ENCODE data around the gene MCF2L2. TPM values are rescaled to one million over a fixed set of nuclear protein-coding genes. Genes with fewer than 3 reads are reported as not detected.
"Not testable (repeated sequence)": the region's sequence is repeated elsewhere in the genome, so short reads cannot be mapped to it uniquely, and the experiment has no call there.

Gene MCF2L2
- total and polyA plus RNA-seq, 5 donors from 2014 or later, result 2.1 to 20.7 (median 4.0) TPM

DNA sequence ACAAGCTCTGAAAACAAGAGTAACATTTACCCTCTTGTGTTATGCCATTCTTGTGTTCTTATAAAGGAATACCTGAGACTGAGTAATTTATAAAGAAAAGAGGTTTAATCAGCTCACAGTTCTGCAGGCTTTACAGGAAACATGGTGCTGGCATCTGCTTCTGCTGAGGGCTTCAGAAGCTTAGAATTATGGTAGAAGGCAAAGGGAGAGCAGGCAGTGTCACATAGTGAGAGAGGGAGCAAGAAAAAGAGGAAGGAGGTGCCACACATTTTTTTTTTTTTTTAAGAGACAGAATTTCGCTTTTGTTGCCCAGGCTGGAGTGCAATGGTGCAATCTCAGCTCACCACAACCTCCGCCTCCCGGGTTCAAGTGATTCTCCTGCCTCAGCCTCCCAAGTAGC lies 12.1 kb upstream of the MCF2L2 start:
- H3K4me1 Mint-ChIP-seq, result peaks cover 6 to 26% (median 13%) of the 10 kb centered on the region in 4 donors

DNA sequence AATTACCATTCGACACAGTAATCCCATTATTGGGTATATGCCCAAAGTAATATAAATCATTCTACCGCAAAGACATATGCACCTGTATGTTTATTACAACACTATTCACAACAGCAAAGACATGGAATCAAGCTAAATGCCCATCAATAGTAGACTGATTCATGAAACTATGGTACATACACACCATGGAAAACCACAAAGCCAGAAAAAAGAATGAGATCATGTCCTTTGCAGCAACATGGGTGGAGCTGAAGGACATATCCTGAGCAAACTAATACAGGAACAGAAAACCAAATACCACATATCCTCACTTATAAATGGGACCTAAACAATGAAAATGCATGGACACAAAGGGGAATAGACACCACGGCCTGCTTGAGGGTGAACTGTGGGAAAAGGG lies 11.1 kb upstream of the MCF2L2 start:
- peaks cover 15 to 16% of the 10 kb centered on the region in 2 experiments for H3K9me3 ChIP-seq (ENCODE audit: control insufficient read depth in 2 of 2, low read length in 2 of 2)
- H3K4me1 Mint-ChIP-seq, result peaks cover 6 to 28% (median 18%) of the 10 kb centered on the region in 4 donors
- DNase-seq (no peak), ATAC-seq (ENCODE audit: low read depth in 2 of 2) (no peak)
- H3K4me3 Mint-ChIP-seq, result no peak overlapping the region
- peaks cover 0 to 14% (median 8%) of the 10 kb centered on the region in 7 donors for H3K9me3 Mint-ChIP-seq
- no peak overlapping the region for H3K27ac ChIP-seq (ENCODE audit: insufficient read depth, low read length, poor library complexity, severe bottlenecking)
- no peaks in the 10 kb centered on the region for H3K36me3 ChIP-seq (ENCODE audit: control insufficient read depth, insufficient read depth, low read length)
- peaks cover 31% of the 10 kb centered on the region for H3K4me1 ChIP-seq (ENCODE audit: control insufficient read depth, insufficient read depth, low read length, poor library complexity, severe bottlenecking)
- no peak overlapping the region for H3K4me3 ChIP-seq (ENCODE audit: low read depth, low read length)
- H3K36me3 Mint-ChIP-seq, result peaks cover 6% of the 10 kb centered on the region
- H3K27me3 Mint-ChIP-seq, result peaks cover 4% of the 10 kb centered on the region
- no peaks in the 10 kb centered on the region for H3K27me3 ChIP-seq (ENCODE audit: control insufficient read depth, insufficient read depth, low read length)
- H3K27ac Mint-ChIP-seq, result peak overlapping the region in 1 of 3 donors; percentile 39

More for the DNA sequence above, 12.1 kb upstream of the MCF2L2 start:
- not testable (repeated sequence) for H3K27ac ChIP-seq (ENCODE audit: insufficient read depth, low read length, poor library complexity, severe bottlenecking); DNase-seq; H3K27me3 ChIP-seq (ENCODE audit: control insufficient read depth, insufficient read depth, low read length); ATAC-seq (ENCODE audit: low read depth in 2 of 2); H3K36me3 Mint-ChIP-seq; H3K36me3 ChIP-seq (ENCODE audit: control insufficient read depth, insufficient read depth, low read length); H3K27me3 Mint-ChIP-seq; H3K4me3 ChIP-seq (ENCODE audit: low read depth, low read length); H3K27ac Mint-ChIP-seq
- H3K9me3 ChIP-seq (ENCODE audit: control insufficient read depth in 2 of 2, low read length in 2 of 2), result peaks cover 19 to 20% of the 10 kb centered on the region in 2 experiments
- peak overlapping the region in 1 of 4 donors; percentile 11 for H3K4me3 Mint-ChIP-seq
- H3K4me1 ChIP-seq (ENCODE audit: control insufficient read depth, insufficient read depth, low read length, poor library complexity, severe bottlenecking), result peaks cover 28% of the 10 kb centered on the region
- H3K9me3 Mint-ChIP-seq, result peaks cover 0 to 14% (median 9%) of the 10 kb centered on the region in 7 donors

DNA sequence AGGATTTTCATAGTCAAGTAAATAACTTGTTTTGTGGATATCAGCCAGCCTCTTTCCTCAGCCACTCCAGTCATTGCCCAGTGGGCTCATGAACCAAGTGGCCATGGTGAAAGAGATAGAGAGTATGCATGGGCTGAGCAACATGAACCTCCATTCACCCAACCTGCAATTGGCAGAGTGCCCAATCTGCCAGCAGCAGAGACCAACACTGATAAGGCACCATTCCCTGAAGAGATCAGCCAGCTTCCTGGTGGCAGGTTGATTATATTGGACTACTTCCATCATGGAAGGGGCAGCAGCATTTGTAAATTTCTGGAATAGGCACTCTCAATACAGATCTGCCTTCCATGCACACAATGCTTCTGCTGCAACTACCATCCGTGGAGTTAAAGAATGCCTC lies 10.3 kb upstream of the MCF2L2 start:
- peaks cover 0 to 13% (median 7%) of the 10 kb centered on the region in 7 donors for H3K9me3 Mint-ChIP-seq
- H3K36me3 Mint-ChIP-seq, result peaks cover 6% of the 10 kb centered on the region
- H3K27me3 Mint-ChIP-seq, result peaks cover 4% of the 10 kb centered on the region
- H3K9me3 ChIP-seq (ENCODE audit: control insufficient read depth in 2 of 2, low read length in 2 of 2), result peaks cover 8 to 12% of the 10 kb centered on the region in 2 experiments
- peaks cover 31% of the 10 kb centered on the region for H3K4me1 ChIP-seq (ENCODE audit: control insufficient read depth, insufficient read depth, low read length, poor library complexity, severe bottlenecking)
- H3K36me3 ChIP-seq (ENCODE audit: control insufficient read depth, insufficient read depth, low read length), result no peaks in the 10 kb centered on the region
- H3K27ac Mint-ChIP-seq, result no peak overlapping the region
- no peak overlapping the region for H3K27ac ChIP-seq (ENCODE audit: insufficient read depth, low read length, poor library complexity, severe bottlenecking)
- no peaks in the 10 kb centered on the region for H3K27me3 ChIP-seq (ENCODE audit: control insufficient read depth, insufficient read depth, low read length)
- no peak for DNase-seq
- ATAC-seq (ENCODE audit: low read depth in 2 of 2), result no peak
- H3K4me3 Mint-ChIP-seq, result no peak overlapping the region
- H3K4me3 ChIP-seq (ENCODE audit: low read depth, low read length), result no peak overlapping the region
- H3K4me1 Mint-ChIP-seq, result peaks cover 6 to 28% (median 18%) of the 10 kb centered on the region in 4 donors

DNA sequence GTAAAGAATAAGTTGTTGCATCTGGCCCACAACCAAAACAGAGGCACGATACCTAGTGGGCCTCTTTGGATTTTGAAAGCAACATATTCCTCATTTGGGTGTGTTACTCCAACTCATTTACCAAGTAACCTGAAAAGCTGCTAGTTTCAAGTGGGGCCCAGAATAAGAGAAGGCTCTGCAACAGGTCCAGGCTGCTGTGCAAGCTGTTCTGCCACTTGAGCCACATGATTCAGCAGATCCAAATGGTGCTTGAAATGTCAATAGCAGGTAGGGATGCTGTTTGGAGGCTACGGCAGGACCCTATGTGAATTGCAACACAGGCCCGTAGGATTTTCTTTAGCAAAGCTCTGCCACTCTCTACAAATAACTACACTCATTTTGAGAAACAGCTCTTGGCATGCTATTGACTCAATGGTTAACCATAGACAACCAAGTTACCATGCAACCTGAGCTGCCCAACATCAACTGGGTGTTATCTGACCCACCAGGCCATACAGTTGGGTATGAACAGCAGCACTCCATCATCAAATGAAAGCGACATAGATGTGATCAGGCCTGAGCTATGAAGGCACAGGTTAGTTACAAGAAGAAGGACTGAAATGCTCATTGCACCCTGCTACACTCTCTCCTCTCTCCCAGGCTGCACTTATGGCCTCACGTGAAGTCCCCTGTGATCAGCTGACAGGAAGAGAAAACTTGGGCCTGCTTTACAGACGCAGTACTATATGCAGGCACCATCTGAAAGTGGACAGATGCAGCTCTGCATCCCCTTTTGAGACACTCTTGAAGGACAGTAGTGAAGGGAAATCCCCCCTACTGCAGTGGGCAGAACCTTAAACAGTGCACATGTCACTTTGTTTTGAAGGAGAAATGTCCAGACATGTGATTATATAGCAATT lies 9.5 kb upstream of the MCF2L2 start:
- H3K4me1 ChIP-seq (ENCODE audit: control insufficient read depth, insufficient read depth, low read length, poor library complexity, severe bottlenecking), result peaks cover 31% of the 10 kb centered on the region
- no peak overlapping the region for H3K27ac ChIP-seq (ENCODE audit: insufficient read depth, low read length, poor library complexity, severe bottlenecking)
- H3K27ac Mint-ChIP-seq, result no peak overlapping the region
- H3K36me3 ChIP-seq (ENCODE audit: control insufficient read depth, insufficient read depth, low read length), result no peaks in the 10 kb centered on the region
- peak in 1 of 2 donors; percentile 27 for ATAC-seq (ENCODE audit: low read depth in 2 of 2)
- peaks cover under 1 to 4% of the 10 kb centered on the region in 2 experiments for H3K9me3 ChIP-seq (ENCODE audit: control insufficient read depth in 2 of 2, low read length in 2 of 2)
- DNase-seq, result no peak
- H3K27me3 Mint-ChIP-seq, result peaks cover 4% of the 10 kb centered on the region
- H3K27me3 ChIP-seq (ENCODE audit: control insufficient read depth, insufficient read depth, low read length), result no peaks in the 10 kb centered on the region
- H3K4me3 ChIP-seq (ENCODE audit: low read depth, low read length), result no peak overlapping the region
- peaks cover 6 to 28% (median 18%) of the 10 kb centered on the region in 4 donors for H3K4me1 Mint-ChIP-seq
- H3K36me3 Mint-ChIP-seq, result no peaks in the 10 kb centered on the region
- peaks cover 0 to 5% (median 1%) of the 10 kb centered on the region in 7 donors for H3K9me3 Mint-ChIP-seq
- peak overlapping the region in 1 of 4 donors; percentile 43 for H3K4me3 Mint-ChIP-seq

DNA sequence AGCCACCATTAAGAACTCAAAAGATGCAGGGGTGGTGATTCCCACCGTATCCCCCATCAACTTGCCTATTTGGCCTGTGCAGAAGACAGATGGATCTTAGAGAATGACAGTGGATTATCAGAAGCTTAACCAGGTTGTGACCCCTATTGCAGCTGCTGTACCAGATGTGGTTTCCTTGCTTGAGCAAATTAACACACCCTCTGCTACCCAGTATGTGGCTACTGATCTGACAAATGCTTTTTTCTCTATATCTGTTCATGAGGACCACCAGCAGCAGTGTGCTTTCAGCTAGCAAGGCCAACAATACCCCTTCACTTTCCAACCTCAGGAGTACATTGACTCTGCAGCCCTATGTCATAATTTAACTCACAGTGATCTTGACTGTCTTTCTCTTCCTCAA lies 8.6 kb upstream of the MCF2L2 start:
- Mint-ChIP-seq H3K27me3 (peaks cover 4% of the 10 kb centered on the region), H3K4me1 (peaks cover 6 to 28% (median 18%) of the 10 kb centered on the region in 4 donors), H3K4me3 (no peak overlapping the region), H3K27ac (peak overlapping the region in 1 of 3 donors; percentile 20), H3K36me3 (no peaks in the 10 kb centered on the region), H3K9me3 (peaks cover 0 to 4% (median 0%) of the 10 kb centered on the region in 7 donors)
- Histone ChIP-seq H3K27me3 (ENCODE audit: control insufficient read depth, insufficient read depth, low read length) (no peaks in the 10 kb centered on the region), H3K4me3 (ENCODE audit: low read depth, low read length) (no peak overlapping the region), H3K9me3 (ENCODE audit: control insufficient read depth in 2 of 2, low read length in 2 of 2) (no peaks in the 10 kb centered on the region), H3K27ac (ENCODE audit: insufficient read depth, low read length, poor library complexity, severe bottlenecking) (no peak overlapping the region), H3K36me3 (ENCODE audit: control insufficient read depth, insufficient read depth, low read length) (no peaks in the 10 kb centered on the region), H3K4me1 (ENCODE audit: control insufficient read depth, insufficient read depth, low read length, poor library complexity, severe bottlenecking) (peaks cover 31% of the 10 kb centered on the region)
- ATAC-seq (ENCODE audit: low read depth in 2 of 2) (no peak), DNase-seq (no peak)

DNA sequence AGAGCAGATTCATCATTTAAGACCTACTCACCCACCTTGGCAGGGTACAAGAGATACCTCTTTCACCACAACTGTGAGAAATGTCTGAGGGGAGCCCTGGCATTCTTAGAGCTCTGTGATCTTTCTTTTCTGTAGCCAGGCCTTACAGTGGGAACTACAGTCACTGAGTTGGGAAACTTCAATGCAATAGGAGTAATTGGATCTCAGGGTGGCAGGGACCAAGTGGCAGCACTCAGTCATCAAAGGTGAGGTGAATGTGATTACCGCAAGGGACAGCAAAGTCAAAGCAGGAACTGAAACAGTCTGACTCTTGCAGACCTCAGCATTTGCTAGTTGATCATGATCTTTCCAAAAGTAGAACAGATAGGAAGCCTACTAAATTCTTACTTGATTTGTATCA lies 7.2 kb upstream of the MCF2L2 start:
- Histone ChIP-seq H3K9me3 (ENCODE audit: control insufficient read depth in 2 of 2, low read length in 2 of 2) (no peaks in the 10 kb centered on the region), H3K4me3 (ENCODE audit: low read depth, low read length) (no peak overlapping the region), H3K27me3 (ENCODE audit: control insufficient read depth, insufficient read depth, low read length) (no peaks in the 10 kb centered on the region), H3K27ac (ENCODE audit: insufficient read depth, low read length, poor library complexity, severe bottlenecking) (no peak overlapping the region), H3K4me1 (ENCODE audit: control insufficient read depth, insufficient read depth, low read length, poor library complexity, severe bottlenecking) (peaks cover 31% of the 10 kb centered on the region), H3K36me3 (ENCODE audit: control insufficient read depth, insufficient read depth, low read length) (no peaks in the 10 kb centered on the region)
- Mint-ChIP-seq H3K27me3 (peaks cover 4% of the 10 kb centered on the region), H3K9me3 (peaks cover 0 to 4% (median 0%) of the 10 kb centered on the region in 7 donors), H3K4me1 (peaks cover 6 to 28% (median 19%) of the 10 kb centered on the region in 4 donors), H3K27ac (peak overlapping the region in 1 of 3 donors; percentile 28), H3K4me3 (peak overlapping the region in 1 of 4 donors; percentile 4), H3K36me3 (no peaks in the 10 kb centered on the region)
- ATAC-seq (ENCODE audit: low read depth in 2 of 2) (peak; percentile 50 to 70), DNase-seq (peak in 1 of 3 donors; percentile 49)

DNA sequence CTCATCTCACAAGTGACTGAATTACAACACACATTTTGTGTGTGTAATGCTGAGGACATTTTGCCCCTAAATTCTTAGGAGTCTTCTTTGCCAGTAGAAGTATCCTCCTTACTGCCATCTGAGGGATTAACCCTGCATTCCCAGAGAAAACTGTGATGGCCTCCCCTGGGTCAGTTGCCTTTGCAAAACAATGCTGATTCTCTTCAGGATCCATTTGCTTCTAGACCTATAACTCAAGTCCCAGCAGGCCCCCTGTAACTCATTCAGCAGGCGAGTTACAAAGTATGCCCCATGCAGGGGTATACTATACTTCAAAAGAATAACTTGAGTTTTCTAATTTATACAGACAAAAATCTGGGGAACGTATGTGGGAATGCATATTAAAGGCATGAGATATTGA lies 6.6 kb upstream of the MCF2L2 start:
- Histone ChIP-seq H3K4me1 (ENCODE audit: control insufficient read depth, insufficient read depth, low read length, poor library complexity, severe bottlenecking) (peaks cover 34% of the 10 kb centered on the region), H3K27ac (ENCODE audit: insufficient read depth, low read length, poor library complexity, severe bottlenecking) (no peak overlapping the region), H3K9me3 (ENCODE audit: control insufficient read depth in 2 of 2, low read length in 2 of 2) (no peaks in the 10 kb centered on the region), H3K4me3 (ENCODE audit: low read depth, low read length) (no peak overlapping the region), H3K36me3 (ENCODE audit: control insufficient read depth, insufficient read depth, low read length) (no peaks in the 10 kb centered on the region), H3K27me3 (ENCODE audit: control insufficient read depth, insufficient read depth, low read length) (no peaks in the 10 kb centered on the region)
- no peak for ATAC-seq (ENCODE audit: low read depth in 2 of 2)
- Mint-ChIP-seq H3K4me1 (peaks cover 6 to 34% (median 25%) of the 10 kb centered on the region in 4 donors), H3K4me3 (peak overlapping the region in 1 of 4 donors; percentile 4), H3K27ac (peak overlapping the region in 2 of 3 donors; percentile 32 to 68), H3K9me3 (peaks cover 0 to 2% (median 0%) of the 10 kb centered on the region in 7 donors), H3K36me3 (no peaks in the 10 kb centered on the region), H3K27me3 (no peaks in the 10 kb centered on the region)
- DNase-seq, result no peak
